H9 (cell line): ENCODE measurements around the gene CLPSL1. TPM values are rescaled to one million over a fixed set of nuclear protein-coding genes. Genes with fewer than 3 reads are reported as not detected.

Source experiments
- DNase-seq: peaks from one replicate; pipeline ENCODE4 v3.0.0-alpha.2; 2017
- H2AFZ ChIP-seq: one replicate; pipeline ENCODE4 v1.6.1; 2013; ENCODE audit warnings: mild to moderate bottlenecking, low read length, control low read depth, moderate library complexity
- H2AK5ac ChIP-seq: 2 replicates; pipeline ENCODE4 v1.6.1; 2013; ENCODE audit warnings: low read length, control low read depth, mixed read lengths; ENCODE audit not compliant: insufficient read length
- H2BK120ac ChIP-seq: one replicate; pipeline ENCODE4 v1.6.1; 2013; ENCODE audit warnings: low read depth, mild to moderate bottlenecking, low read length, control low read depth, inconsistent platforms; ENCODE audit not compliant: poor library complexity, severe bottlenecking
- H2BK12ac ChIP-seq: 2 replicates; pipeline ENCODE4 v1.6.1; 2013; ENCODE audit warnings: low read length, control low read depth, mixed read lengths, low read depth; ENCODE audit not compliant: insufficient read length
- H2BK15ac ChIP-seq: 2 replicates; pipeline ENCODE4 v1.6.1; 2013; ENCODE audit warnings: low read depth, low read length, control low read depth
- H2BK20ac ChIP-seq: one replicate; pipeline ENCODE4 v1.6.1; 2013; ENCODE audit warnings: low read depth, mild to moderate bottlenecking, low read length, control low read depth, inconsistent platforms; ENCODE audit not compliant: poor library complexity, severe bottlenecking
- H2BK5ac ChIP-seq: 2 replicates; pipeline ENCODE4 v1.6.1; 2013; ENCODE audit warnings: low read length, control low read depth, mixed read lengths; ENCODE audit not compliant: insufficient read length
- H3K14ac ChIP-seq: 2 replicates; pipeline ENCODE4 v1.6.1; 2013; ENCODE audit warnings: low read length, control low read depth; ENCODE audit not compliant: insufficient read depth
- H3K18ac ChIP-seq: 2 replicates; pipeline ENCODE4 v1.6.1; 2013; ENCODE audit warnings: low read depth, mild to moderate bottlenecking, mixed read lengths, low read length, control low read depth; ENCODE audit not compliant: insufficient read length
- H3K23ac ChIP-seq: 2 replicates; pipeline ENCODE4 v1.6.1; 2013; ENCODE audit warnings: low read length, control low read depth, mixed read lengths, low read depth; ENCODE audit not compliant: insufficient read length
- H3K23me2 ChIP-seq: 2 replicates; pipeline ENCODE4 v1.6.1; 2013; ENCODE audit warnings: low read depth, mild to moderate bottlenecking, mixed read lengths, low read length, control low read depth; ENCODE audit not compliant: insufficient read length, poor library complexity, severe bottlenecking
- H3K27ac ChIP-seq: 2 replicates; pipeline ENCODE4 v1.5.1; 2013; ENCODE audit warnings: low read length, control low read depth, mixed read lengths, low read depth; ENCODE audit not compliant: insufficient read length
- H3K27me3 ChIP-seq: 2 replicates; pipeline ENCODE4 v1.6.1; 2013; ENCODE audit warnings: low read length, control low read depth, inconsistent platforms; ENCODE audit not compliant: insufficient read depth
- H3K4ac ChIP-seq: 2 replicates; pipeline ENCODE4 v1.6.1; 2013; ENCODE audit warnings: low read depth, mild to moderate bottlenecking, control low read depth, inconsistent platforms, low read length, moderate library complexity
- H3K4me1 ChIP-seq: 2 replicates; pipeline ENCODE4 v1.6.1; 2013; ENCODE audit warnings: low read length, control low read depth, inconsistent platforms; ENCODE audit not compliant: insufficient read depth
- H3K4me2 ChIP-seq: 2 replicates; pipeline ENCODE4 v1.6.1; 2013; ENCODE audit warnings: low read length, control low read depth, mixed read lengths; ENCODE audit not compliant: insufficient read length, insufficient read depth
- H3K56ac ChIP-seq: 2 replicates; pipeline ENCODE4 v1.6.1; 2013; ENCODE audit warnings: low read depth, mild to moderate bottlenecking, mixed read lengths, low read length, control low read depth; ENCODE audit not compliant: insufficient read length
- H3K79me1 ChIP-seq: 2 replicates; pipeline ENCODE4 v1.6.1; 2013; ENCODE audit warnings: low read depth, mild to moderate bottlenecking, moderate library complexity, low read length, control low read depth, inconsistent platforms; ENCODE audit not compliant: insufficient read depth, poor library complexity, severe bottlenecking
- H3K79me2 ChIP-seq: 2 replicates; pipeline ENCODE4 v1.6.1; 2013; ENCODE audit warnings: low read length, control low read depth, inconsistent platforms; ENCODE audit not compliant: insufficient read depth
- H3K9ac ChIP-seq: 2 replicates; pipeline ENCODE4 v1.6.1; 2013; ENCODE audit warnings: low read length, control low read depth, mixed read lengths; ENCODE audit not compliant: insufficient read length; ENCODE audit errors: extremely low read depth
- H3K9me3 ChIP-seq: one replicate; pipeline ENCODE4 v1.6.1; 2013; ENCODE audit warnings: low read depth, low read length, inconsistent platforms; ENCODE audit not compliant: control insufficient read depth
- H3T11ph ChIP-seq: one replicate; pipeline ENCODE4 v1.6.1; 2013; ENCODE audit warnings: mild to moderate bottlenecking, low read length, control low read depth, inconsistent platforms
- H4K20me1 ChIP-seq: one replicate; pipeline ENCODE4 v1.6.1; 2013; ENCODE audit not compliant: control insufficient read depth, insufficient read length, insufficient read depth
- H4K5ac ChIP-seq: 2 replicates; pipeline ENCODE4 v1.6.1; 2013; ENCODE audit warnings: low read depth, mild to moderate bottlenecking, mixed read lengths, low read length, control low read depth; ENCODE audit not compliant: insufficient read length
- H4K8ac ChIP-seq: replicated peaks from 2 replicates; pipeline ENCODE4 v1.6.1; 2013; ENCODE audit warnings: low read length, control low read depth, mixed read lengths, low read depth; ENCODE audit not compliant: insufficient read length
- H4K91ac ChIP-seq: 2 replicates; pipeline ENCODE4 v1.6.1; 2013; ENCODE audit warnings: low read depth, mild to moderate bottlenecking, moderate library complexity, mixed read lengths, low read length, control low read depth; ENCODE audit not compliant: insufficient read length
- H3K27ac Mint-ChIP-seq, 3 experiments: 2 replicates in 2 of 3; 3 replicates in 1 of 3; pipeline ENCODE4 v1.8.0; 2020 to 2021; ENCODE audit warnings: mixed read lengths in 3 of 3, mild to moderate bottlenecking in 1 of 3, moderate library complexity in 1 of 3
- H3K27me3 Mint-ChIP-seq: 2 replicates; pipeline ENCODE4 v1.8.0; 2021; ENCODE audit warnings: low read depth, mild to moderate bottlenecking, moderate library complexity, mixed read lengths
- H3K36me3 Mint-ChIP-seq, 3 experiments: 2 replicates in 2 of 3; 3 replicates in 1 of 3; pipeline ENCODE4 v1.8.0; 2020 to 2021; ENCODE audit warnings: low read depth in 3 of 3, mixed read lengths in 3 of 3; ENCODE audit not compliant: insufficient read depth in 1 of 3
- H3K4me1 Mint-ChIP-seq, 2 experiments: 2 replicates each; pipeline ENCODE4 v1.8.0; 2020; ENCODE audit warnings: mixed read lengths in 2 of 2
- H3K4me3 Mint-ChIP-seq, 2 experiments: 2 replicates in 1 of 2; 3 replicates in 1 of 2; pipeline ENCODE4 v1.8.0; 2020 to 2021; ENCODE audit warnings: mild to moderate bottlenecking in 2 of 2, mixed read lengths in 2 of 2, moderate library complexity in 1 of 2
- H3K9me3 Mint-ChIP-seq, 2 experiments: 2 replicates in 1 of 2; 3 replicates in 1 of 2; pipeline ENCODE4 v1.8.0; 2020; ENCODE audit warnings: mild to moderate bottlenecking in 2 of 2, mixed read lengths in 2 of 2, moderate library complexity in 1 of 2
- CTCF ChIP-seq: fragments of 200-600 bp; sonication (generic); conservative IDR thresholded peaks from 3 replicates; pipeline ENCODE4 v1.8.0; 2021; ENCODE audit warnings: antibody characterized with exemption, mild to moderate bottlenecking
- WGBS: extraction: QIAGEN DNeasy Blood & Tissue Kit; methylation state at CpG from one replicate; pipeline ENCODE4 v1.1.7; 2013; ENCODE audit warnings: missing lambda C conversion rate, low lambda C conversion rate, mixed read lengths; ENCODE audit not compliant: insufficient read length; ENCODE audit errors: extremely low coverage; 5-methylcytosine and 5-hydroxymethylcytosine counted together
- total RNA-seq: library from RNA; stranded (reverse); gene quantifications from 2 replicates; pipeline ENCODE4 v1.2.1, GENCODE V29; 2021

Gene CLPSL1
- total RNA-seq, 1 experiment from 2014 or later = not detected

GRCh38 chr6:35833536-35833935 is 52.7 kb downstream of the CLPSL1 start:
- Mint-ChIP-seq H3K27me3 (no peaks in the 10 kb centered on the region), H3K4me3 (no peak overlapping the region), H3K27ac (peak overlapping the region in 1 of 3 experiments; percentile 68; a peak in 1 of 7 replicates), H3K36me3 (peaks cover 11 to 50% (median 41%) of the 10 kb centered on the region in 3 experiments; a peak in 6 of 7 replicates), H3K9me3 (no peaks in the 10 kb centered on the region; a peak in 2 of 5 replicates), H3K4me1 (no peaks in the 10 kb centered on the region)
- Histone ChIP-seq H2BK20ac (no peak overlapping the region), H4K20me1 (no peaks in the 10 kb centered on the region), H4K8ac (no peak overlapping the region), H3K4me1 (no peaks in the 10 kb centered on the region), H3K9ac (no peak overlapping the region), H2AK5ac (no peak overlapping the region), H3K9me3 (no peaks in the 10 kb centered on the region), H3T11ph (no peak overlapping the region), H3K79me1 (no peaks in the 10 kb centered on the region), H2BK120ac (no peak overlapping the region), H2BK12ac (no peak overlapping the region), H3K14ac (no peak overlapping the region), H4K5ac (no peak overlapping the region), H3K23ac (no peak overlapping the region), H3K27me3 (no peaks in the 10 kb centered on the region), H2AFZ (no peak overlapping the region), H3K79me2 (no peaks in the 10 kb centered on the region), H3K4me2 (no peak overlapping the region), H3K23me2 (no peaks in the 10 kb centered on the region), H4K91ac (no peak overlapping the region), H3K56ac (no peak overlapping the region), H2BK5ac (no peak overlapping the region), H2BK15ac (no peak overlapping the region), H3K18ac (no peak overlapping the region), H3K27ac (no peak overlapping the region), H3K4ac (no peak overlapping the region)
- TF ChIP-seq CTCF = no peak
- DNase-seq = no peak
- WGBS = no CpG with 5 or more reads among the region's 7 CpGs

Other genes with a start within 250 kb of the CLPSL1 start
- 32.9 and 33.9 TPM in 2 replicates for gene FKBP5, start 92.1 kb upstream of the CLPSL1 start, total RNA-seq
- gene ARMC12, start 44.0 kb upstream of the CLPSL1 start, total RNA-seq = 1.5 and 1.7 TPM in 2 replicates
- gene CLPSL2, start 4.4 kb upstream of the CLPSL1 start, total RNA-seq = 4.4 and 6.0 TPM in 2 replicates
- gene CLPS, start 16.3 kb downstream of the CLPSL1 start, total RNA-seq = not detected in 2 replicates
- gene LHFPL5, start 24.3 kb downstream of the CLPSL1 start, total RNA-seq = not detected in 2 replicates
- 91.0 and 93.2 TPM in 2 replicates for gene SRPK1, start 140.1 kb downstream of the CLPSL1 start, total RNA-seq
- 0.09 and 0.55 TPM in 2 replicates for gene SLC26A8, start 243.6 kb downstream of the CLPSL1 start, total RNA-seq
- gene MAPK14, start 246.8 kb downstream of the CLPSL1 start, total RNA-seq = 32.4 and 40.5 TPM in 2 replicates